CD4-positive, alpha-beta T cell treated with Interleukin-4 for 4 hours (primary cell): Measurements from ENCODE around the gene C10orf71.

ENCODE experiments used
- DNase-seq: peaks from one replicate; pipeline ENCODE4 v3.0.0-alpha.2; 2020

C10orf71 gene

DNA sequence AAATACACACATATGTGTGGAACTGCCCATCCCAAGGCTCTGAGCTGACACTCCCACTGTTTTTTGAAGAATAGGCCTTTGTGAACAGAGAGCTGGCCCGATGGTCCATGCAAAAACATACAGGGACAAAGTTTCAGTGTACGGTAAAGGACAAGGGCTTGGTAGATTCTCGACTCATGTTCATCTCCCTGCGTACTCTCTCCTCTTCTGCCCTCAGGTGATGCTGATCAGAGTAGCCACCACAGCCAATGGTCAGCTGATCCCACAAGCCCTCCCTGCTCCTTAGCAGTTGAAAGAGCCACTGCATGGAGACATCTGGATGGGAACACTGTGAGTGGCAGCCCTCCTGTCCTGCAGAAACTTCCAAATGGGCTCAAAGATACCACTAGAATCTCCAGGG, 23.1 kb upstream of the C10orf71 start:
- DNase-seq = no peak

DNA sequence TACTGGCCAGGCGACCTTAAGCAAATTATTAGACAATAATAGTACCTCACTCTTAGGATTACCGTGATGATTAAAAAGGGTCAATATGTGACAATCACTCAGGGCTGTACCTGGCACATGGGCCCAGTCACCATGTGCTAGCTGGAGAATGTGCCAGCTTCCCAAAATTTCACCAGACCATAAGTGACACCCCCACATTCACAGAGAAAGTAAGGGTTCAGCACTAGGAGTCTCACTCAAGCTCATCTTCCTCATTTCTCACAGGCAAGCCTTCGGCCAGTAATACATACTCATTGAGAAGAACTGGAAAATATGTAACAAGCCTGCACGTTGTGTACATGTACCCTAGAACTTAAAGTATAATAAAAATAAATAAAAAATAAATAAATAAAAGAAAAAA, 22.4 kb upstream of the C10orf71 start:
- DNase-seq = no peak

DNA sequence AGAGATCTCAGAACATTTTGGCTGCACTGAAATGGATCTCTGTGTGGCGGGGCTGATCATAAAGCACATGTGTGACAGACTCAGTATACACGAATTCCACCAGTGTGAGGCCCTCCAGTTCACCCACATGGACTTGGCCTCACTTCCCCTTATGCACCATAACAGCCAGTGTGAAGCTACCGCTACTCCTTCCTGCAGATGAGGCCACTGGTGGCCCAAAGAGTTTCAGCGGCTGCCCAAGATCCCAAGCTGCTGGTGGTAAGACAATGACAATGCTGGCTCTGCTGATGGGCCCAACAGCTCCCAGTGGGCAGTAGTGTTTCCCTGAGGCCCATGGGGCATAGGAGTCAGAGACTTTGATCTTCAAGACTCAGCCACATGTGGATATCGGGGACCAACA, 21.0 kb upstream of the C10orf71 start:
- DNase-seq = no peak

DNA sequence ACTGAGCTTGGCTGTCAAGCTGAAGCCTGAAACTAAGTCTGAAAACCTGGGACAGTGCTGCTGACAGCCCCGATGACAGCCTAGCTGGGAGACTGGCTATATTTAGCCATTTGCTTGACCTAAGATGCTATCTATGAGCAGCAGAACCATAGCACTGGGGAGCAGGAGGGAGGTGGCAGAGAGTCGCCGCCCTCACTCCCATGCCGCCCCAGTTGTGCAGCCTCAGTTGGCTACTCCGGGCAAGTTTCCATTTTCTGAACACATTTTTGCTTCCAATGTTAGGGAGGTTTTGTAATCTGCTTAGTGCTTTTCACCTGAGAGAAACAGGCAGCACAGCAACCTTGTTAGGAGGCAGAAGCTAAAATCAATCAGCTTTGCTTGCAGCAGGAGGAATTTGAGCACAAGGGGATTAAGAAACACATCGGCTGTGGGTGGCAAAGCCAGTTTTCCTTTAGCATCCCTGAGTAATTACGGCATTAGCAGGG, 20.4 kb upstream of the C10orf71 start:
- no peak for DNase-seq

DNA sequence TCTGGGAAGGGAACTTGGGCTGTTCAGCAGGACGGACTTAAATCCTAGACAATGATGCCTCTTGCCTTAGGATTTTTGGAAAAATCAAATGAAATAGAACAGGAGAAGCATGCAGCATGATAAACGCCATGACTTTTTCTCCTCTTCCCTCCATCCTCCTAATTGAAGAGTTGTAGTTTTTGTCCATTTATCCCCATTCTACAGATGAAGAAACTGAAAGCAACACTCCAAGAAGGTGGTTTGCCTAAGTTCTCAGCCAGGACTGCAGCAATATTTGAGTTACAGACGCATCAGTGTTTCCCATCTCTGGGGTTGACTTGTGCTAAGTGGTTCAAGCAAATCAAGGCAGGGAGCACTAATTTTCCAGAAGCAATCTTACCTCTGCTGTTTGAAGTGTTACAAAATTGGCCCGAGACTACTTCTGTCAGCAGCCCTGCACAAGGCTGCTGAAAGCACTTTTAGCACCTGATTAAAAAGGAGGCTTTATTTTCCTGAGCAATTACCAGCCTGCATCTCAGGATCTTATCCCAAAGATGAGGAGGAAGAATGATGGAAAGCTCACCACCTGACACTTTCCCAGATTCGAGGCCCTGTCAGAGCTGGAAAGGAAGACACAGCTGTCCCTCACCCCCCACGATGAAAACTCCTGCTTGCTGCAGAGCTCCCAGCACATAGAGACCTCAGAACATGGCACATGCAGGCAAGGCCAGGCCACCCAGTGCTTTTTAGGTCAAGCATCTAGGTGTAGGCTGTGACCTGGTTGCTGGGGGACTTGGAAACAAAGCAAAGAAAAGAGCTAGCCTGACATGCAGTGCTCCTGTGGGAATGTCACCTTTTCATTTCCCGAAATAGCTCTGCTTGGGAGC, 19.7 kb upstream of the C10orf71 start:
- no peak for DNase-seq

DNA sequence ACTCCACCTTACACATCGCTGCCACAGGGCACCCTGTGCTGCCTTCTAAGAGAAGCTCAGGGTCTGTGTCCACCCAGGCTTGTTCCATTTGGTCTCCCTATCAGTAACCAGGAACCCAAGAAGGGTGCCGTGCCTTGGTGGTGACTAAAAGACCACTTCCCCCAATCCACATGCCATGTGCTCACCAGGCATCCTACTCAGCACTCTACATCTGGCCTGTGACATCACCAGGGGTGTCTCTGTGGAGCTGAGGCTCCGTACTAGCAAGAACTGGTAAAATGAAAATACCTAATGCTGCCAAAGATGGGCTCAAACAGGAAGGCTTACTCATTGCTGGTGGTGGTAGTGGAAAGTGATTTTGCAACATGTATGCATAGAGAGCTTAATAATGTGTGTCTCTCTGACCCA, 19.0 kb upstream of the C10orf71 start:
- peak; percentile 7 for DNase-seq

DNA sequence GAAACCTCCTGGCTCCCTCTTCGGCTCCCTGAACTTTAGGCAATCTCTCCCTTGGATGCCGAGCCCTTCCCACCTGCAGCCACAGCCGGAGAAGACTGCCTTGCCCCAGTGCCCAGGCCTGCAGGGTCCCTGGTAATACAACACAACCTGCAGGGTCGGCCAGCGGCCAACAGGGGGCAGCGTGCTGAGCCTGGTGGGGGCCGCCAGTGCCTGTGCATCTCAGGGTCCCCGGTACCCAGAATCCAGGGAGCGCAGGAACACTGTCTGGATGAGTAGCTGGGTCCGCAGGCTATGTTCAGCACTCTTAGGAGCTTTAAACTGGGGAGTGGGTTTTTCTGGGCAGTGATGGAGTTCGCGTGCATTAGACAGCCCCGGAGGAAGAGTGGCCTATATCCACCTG, 17.5 kb upstream of the C10orf71 start:
- no peak for DNase-seq

DNA sequence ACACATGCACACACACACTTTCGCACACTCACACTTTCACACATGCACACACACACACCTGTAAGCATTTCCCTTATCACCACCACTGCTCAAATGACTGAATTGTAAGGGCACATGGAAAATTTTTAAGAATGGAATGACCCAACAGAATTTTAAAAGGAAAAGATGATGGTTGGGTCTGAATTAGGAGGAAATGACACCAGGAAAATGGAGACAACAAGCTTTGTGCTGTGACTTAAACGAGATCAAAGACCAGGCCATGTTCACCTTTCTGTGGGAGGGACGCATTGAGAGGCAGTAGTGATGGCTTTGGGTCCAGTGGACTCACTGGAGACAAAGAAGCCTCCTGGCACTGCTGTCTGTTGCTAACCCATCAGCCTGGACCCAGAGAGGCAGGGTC, 16.7 kb upstream of the C10orf71 start:
- no peak for DNase-seq

DNA sequence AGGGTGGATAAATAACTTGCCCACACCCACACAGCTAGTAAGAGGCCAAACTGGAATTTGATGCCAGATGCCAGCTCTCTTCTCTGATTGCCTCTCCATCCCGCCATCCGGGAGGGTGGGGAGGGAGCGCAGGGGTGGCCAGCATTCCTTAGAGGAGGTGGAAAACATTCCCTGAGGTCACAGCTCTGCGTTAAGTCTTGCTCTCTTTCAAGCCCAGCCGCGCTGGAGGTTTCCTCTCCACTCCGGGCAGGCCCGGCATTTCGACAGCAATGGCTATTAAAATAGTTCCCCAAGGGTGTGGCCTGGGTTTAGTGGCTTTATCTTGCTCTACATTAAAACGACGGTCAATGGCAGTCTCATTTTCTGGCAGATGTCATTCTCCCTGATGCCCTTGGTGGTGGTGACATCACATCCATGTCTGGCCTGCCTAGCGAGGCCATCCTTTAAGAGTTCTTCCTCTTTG, 16.1 kb upstream of the C10orf71 start:
- DNase-seq = peak; percentile 13

DNA sequence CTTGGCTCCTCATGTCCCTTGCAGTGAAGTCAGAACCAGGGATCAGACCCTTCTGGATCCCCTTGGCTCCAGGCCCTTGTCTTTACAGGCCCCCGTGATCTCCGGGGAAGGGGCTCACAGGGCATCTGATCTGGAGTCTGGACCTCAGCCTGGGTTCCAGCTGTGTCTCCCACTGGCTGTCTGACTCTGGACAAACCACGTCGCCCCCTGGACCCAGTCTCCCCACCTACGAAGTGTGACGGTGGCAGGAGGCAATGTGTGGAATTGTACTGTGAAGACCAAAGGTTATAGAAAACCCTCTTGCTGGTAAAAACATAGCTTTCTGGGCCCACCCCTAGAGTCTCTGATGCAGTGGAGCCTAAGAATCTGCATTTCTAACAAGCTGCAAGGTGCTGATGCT, 15.5 kb upstream of the C10orf71 start:
- no peak for DNase-seq

DNA sequence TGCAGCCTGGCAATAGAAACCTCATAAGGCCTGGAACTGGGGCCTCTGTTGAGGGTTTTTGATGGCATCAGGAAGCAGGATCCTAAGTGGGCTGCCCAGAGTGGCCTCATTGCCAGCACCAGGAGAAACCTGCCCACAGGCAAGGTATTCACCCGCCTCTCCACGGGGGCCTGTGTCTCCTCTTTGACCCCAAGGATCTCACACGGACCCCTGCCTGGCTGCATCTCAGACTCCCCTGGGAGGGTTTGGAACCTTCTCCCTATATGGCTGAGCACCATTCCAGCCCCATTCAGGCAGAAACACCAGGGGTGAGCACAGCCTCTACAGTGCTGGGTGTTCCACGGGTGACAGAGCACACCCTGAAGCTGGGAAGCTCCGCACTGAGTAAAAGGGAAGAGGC, 14.6 kb upstream of the C10orf71 start:
- DNase-seq = no peak

DNA sequence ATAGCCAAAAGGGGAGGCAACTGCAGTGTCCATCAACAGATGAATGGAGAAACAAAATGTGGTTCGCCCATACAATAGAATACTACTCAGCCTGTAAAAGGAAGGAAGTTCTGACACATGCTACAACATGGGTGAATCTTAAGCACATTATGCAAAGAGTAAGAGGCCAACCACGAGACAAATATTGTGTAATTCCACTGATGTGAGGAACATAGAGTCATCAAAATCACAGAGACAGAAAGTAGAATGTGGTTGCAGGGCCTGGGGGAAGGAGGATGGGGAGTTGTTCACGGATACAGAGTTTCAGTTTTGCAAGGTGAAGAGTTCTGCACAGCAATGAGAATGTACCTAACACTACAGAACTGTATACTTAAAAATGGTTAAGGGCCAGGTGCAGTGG, 13.7 kb upstream of the C10orf71 start:
- peak; percentile 8 for DNase-seq

DNA sequence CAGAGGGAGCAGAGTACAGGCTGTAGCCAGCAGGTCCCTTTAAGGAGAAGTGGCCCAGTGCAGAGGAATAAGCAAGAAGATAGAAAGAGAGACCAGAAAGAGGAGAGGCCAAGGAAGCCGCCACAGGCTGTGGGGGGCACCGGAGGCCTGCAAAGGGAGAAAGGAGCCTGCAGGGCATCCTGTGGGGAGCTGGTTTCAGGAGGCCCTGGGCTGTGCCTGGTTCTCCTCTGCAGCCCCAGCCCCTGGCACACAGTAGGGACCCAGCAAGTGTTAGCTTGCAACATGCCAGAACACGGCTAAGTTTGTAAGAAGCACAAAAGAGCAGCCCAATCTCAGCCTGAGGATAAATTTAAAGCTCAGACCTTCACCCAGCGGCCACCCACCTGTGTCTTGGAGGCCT, 12.3 kb upstream of the C10orf71 start:
- DNase-seq = no peak

DNA sequence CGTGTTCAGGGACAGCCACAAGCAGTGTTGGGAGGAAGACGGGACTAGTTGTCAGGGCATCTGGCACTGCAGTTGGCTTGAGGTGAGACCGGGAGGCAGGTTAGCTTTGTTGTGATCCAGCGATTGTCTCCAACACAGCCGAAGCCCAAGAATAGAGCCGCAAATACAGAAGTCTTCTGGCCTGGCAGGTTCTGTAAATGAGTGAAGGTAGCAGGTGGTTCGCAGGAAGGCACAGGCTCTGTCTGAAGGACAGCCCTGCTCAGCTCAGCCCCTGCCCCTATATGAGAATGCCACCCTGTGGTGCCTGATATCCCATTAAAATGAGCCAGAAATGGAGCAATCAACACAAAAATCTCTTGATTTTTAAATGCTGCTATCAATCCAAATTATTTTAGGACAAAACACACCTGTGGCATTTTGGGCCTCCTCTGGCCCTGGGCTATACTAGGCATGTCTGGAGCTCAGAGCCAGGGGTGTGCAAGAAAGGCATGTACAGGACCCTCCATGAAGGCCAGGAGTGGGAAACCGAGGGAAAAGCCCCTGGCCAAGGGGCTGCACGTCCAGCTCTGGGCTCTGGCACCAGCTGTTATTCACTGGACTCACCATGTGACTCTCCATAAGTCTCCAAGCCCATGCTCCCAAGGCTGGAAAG, 11.2 kb upstream of the C10orf71 start:
- no peak for DNase-seq

DNA sequence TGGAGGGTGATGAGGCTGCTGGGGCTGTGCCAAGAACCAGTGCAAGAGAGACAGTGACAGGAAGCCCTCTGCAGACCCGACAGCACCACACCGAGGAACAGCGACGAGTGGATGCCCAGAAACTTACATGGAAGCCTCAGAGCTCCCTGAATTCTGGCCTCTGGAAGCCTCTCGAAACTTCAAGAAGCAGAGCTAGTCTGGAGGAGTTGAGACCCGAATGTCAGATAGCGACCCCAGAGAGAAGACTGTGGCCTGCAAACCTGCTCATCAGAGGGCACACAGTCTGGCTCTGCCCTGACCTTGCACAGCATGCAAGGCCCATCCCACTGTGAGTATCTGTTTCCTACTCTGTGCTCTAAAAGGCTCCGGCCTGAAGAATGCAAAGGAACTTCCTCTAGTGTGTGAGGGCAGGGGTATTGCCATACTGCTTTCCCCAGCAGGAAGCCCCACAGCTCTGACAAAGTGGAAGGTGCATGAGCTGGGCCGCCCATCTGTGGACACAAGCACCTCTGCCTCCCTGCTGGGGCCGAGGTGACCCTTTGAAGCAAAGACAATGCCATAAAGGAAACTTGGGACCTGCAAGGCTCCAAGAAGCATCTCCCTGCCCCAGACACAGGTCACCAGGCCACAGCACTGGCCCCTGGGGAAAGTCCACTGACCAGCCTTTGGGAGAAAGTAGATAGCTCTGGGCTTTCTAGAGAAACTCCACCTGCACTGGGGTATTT, 10.5 kb upstream of the C10orf71 start:
- DNase-seq = no peak

DNA sequence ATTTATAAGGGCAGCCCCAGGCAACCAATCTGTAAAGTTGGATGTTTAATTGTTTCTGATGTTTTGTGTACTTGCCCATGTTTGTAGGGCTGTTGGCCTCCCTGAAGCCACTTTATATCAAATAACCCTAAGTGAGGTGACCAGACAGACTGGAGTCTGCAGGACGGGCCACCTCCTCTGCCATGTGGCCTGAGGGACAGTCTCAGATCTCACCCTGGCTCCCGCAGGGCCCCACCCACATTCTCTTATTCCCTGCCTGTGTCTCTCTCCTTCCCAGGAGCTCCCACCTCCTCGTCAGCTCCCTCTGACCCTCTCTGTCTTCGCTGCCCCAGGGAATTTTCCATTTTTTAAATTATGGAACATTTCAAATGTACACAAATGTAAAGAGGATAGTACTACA, 9.5 kb upstream of the C10orf71 start:
- DNase-seq = no peak

DNA sequence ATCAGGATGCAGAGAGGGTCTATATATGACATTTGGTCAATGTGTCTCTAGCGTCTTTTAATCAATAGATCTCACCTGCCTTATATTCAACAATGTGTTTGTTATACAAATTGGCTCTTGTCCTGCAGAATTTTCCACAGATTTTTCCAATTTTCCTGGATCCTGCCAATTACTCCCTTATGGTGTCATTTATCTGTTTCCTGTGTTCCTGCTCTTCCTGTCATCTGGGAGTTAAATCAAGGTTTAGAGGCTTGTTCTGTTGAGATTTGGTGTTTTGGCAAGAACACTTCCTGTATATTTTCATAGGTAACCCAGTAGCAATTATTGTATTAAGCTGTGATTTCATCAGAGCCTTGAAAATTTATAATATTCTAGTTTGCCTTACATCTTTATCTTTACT, 8.8 kb upstream of the C10orf71 start:
- no peak for DNase-seq

DNA sequence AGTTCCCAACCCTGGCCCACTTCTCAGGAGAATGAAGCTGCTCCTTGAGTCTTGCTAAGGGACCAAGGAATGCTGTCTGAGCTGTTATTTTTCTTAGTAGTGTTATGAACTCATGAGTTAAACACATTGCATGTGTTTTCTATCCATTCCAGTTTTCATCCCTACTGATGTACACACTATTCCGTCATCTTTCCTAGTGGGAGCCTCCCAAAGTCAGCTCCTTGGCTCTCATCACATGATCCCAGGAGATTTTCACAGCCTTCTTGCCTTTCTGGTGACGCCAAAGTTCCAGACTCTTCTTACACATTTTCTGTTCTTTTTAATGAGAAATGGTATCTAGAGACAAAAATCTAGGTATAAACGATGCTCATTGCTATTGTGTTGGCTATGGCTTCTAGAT, 8.4 kb upstream of the C10orf71 start:
- DNase-seq = no peak

DNA sequence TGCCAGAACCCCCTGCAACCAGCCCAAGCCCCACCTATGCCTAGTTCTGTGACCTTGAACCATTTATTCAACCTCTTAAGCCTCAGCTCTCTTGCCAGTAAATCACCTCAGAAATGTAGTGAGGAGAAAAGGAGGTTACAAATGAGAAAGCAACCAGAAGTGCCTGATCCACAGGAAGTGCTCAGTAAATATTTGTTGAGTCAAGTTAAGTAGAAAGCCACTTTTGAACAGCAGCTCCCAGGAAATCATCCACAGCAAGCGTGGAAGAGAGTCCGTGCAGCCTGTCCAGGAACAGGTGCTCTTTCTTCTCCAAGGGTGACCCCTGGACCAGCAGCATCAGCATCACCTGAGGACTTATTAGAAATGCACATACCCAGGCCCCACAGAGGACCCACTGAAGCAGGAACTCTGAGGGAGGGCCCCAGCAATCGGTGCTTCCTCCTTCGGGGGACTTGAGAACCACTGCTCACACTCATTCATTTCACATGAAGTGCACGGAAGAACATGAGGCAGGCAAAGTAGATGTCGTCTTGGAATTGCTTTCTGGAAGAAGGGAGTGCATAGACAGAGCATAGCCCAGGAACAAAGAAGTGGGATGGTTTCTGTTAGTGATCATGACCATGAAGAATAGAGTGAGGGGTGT, 6.3 kb upstream of the C10orf71 start:
- no peak for DNase-seq

DNA sequence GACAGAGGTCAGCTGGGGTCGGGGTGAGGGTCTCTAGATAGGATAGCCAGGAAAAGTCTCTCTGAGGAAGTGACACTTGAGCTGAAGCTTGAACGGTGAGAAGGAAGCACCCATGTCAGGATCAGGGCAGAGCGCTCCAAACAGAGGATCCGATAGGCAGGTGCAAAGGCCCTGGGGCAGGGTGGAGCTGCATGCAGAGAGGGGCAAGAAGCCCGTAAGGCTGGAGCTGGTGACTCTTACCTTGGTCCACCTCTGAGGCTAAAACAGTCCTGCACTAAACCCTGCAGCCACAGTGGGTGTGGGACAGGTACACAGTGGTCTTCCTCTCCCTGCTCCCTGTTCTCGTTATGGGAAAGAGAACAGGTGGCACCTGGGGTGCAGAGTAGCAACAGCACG, 5.8 kb upstream of the C10orf71 start:
- DNase-seq = no peak

DNA sequence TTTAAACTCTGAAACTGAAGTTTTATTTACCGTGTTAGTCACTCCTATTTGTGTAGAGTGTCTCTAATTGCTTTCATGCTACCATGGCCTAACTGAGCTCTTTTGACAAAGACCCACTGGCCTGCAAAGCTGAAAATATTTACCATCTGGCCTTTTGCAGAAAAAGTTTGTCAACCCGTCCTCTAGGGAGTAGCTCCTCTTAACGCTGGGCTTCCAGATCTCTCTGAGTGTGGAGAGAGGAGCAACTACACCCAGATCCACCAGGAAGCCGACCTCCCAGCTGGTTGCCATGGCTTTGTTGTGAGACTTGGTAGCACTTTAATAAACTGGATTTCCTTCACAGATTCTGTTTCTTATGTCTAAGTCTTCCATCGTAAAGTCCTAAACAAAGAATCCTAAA, 4.2 kb upstream of the C10orf71 start:
- no peak for DNase-seq

DNA sequence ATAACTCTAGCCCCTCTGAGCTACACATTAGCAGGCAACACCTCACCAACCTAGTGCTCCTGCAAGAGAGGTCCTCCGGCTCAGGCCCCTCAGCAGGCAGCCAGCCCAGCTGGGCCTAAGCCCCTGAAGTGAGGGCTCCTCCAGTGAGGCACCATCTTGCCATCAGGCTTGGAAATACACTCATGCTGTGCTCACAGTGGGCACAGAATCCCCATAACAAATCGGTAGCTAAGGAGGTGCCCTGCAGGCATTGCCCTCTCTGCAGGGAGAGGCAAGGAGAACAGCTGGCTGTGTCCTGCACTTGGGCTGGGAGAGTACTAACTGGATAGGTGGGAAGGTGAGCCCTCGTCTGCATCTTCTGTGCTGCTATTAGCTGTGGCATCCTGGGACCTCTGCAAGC, 3.7 kb upstream of the C10orf71 start:
- DNase-seq = no peak

DNA sequence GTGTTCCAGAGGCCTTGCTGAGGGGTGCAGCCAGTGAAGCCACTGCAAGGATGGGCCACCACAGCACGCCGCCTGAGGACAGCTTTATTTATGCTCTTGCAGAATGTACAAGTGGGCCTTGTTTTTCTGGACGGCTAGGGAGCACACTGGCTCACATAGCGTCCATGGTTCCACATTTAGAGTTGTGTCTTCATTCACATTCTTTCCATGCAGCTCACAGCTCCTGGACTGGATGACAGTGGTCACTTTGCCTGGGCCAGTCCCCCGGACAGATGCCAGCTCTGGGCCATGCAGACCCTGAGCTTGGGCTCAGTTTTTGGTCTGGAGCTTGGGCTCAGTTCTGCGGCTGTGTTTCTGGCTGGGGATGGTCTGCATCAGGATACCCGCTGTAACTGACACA, 2.6 kb upstream of the C10orf71 start:
- no peak for DNase-seq
